ENCODE results near the gene PLCH1. TPM values are rescaled to one million over a fixed set of nuclear protein-coding genes. Genes with fewer than 3 reads are reported as not detected.
"Not testable (repeated sequence)": the region's sequence is repeated elsewhere in the genome, so short reads cannot be mapped to it uniquely, and the experiment has no call there.

PLCH1 gene
- total and polyA plus RNA-seq, 3 donors from 2014 or later, result 23.2 to 32.1 (median 29.3) TPM

GRCh38 chr3:155407971-155408370 lies 336.9 kb downstream of the PLCH1 start:
- H3K27me3 ChIP-seq, result no peaks in the 10 kb centered on the region
- no peaks in the 10 kb centered on the region for H3K4me1 ChIP-seq
- WGBS, 2 donors, result 98 to 99% methylated on average over 3 of the region's 3 CpGs
- DNase-seq, result no peak
- no peak overlapping the region for H3K4me3 ChIP-seq
- TF ChIP-seq CTCF (IDR thresholded peaks at IDR 0.05) (no peak), POLR2A (IDR thresholded peaks at IDR 0.05) (no peak)
- intact Hi-C loops (cut with DNase I; ENCODE audit: low total_unique reads), result no loop called here
- H3K27ac ChIP-seq, result no peak overlapping the region
- no peaks in the 10 kb centered on the region for H3K36me3 ChIP-seq (ENCODE audit: low read depth, missing control alignments)
- H3K9me3 ChIP-seq, result no peaks in the 10 kb centered on the region

- no peaks in the 10 kb centered on the region for H3K36me3 ChIP-seq (ENCODE audit: low read depth, missing control alignments)
- WGBS, 2 donors, result 88 to 94% methylated on average over 1 of the region's 1 CpG
- DNase-seq, result no peak
- no peaks in the 10 kb centered on the region for H3K27me3 ChIP-seq
- intact Hi-C loops (cut with DNase I; ENCODE audit: low total_unique reads), result no loop called here
- H3K27ac ChIP-seq, result no peak overlapping the region
- H3K9me3 ChIP-seq, result no peaks in the 10 kb centered on the region
- no peaks in the 10 kb centered on the region for H3K4me1 ChIP-seq
- TF ChIP-seq POLR2A (IDR thresholded peaks at IDR 0.05) (no peak), CTCF (IDR thresholded peaks at IDR 0.05) (no peak)
- H3K4me3 ChIP-seq, result no peak overlapping the region
Measured at GRCh38 chr3:155407331-155407730, 337.5 kb downstream of the PLCH1 start.

- 44 to 58% methylated on average over 1 of the region's 1 CpG for WGBS, 2 donors
- Histone ChIP-seq H3K4me1 (no peaks in the 10 kb centered on the region), H3K27me3 (no peaks in the 10 kb centered on the region), H3K9me3 (no peaks in the 10 kb centered on the region), H3K4me3 (no peak overlapping the region), H3K36me3 (ENCODE audit: low read depth, missing control alignments) (no peaks in the 10 kb centered on the region), H3K27ac (no peak overlapping the region)
- intact Hi-C loops (cut with DNase I; ENCODE audit: low total_unique reads), result no loop called here
- DNase-seq, result no peak
- TF ChIP-seq POLR2A (IDR thresholded peaks at IDR 0.05) (no peak), CTCF (IDR thresholded peaks at IDR 0.05) (no peak)
Measured at GRCh38 chr3:155404486-155404885, 340.4 kb downstream of the PLCH1 start.

- TF ChIP-seq POLR2A (IDR thresholded peaks at IDR 0.05) (no peak), CTCF (IDR thresholded peaks at IDR 0.05) (no peak)
- Histone ChIP-seq H3K27me3 (no peaks in the 10 kb centered on the region), H3K36me3 (ENCODE audit: low read depth, missing control alignments) (no peaks in the 10 kb centered on the region), H3K4me1 (no peaks in the 10 kb centered on the region), H3K9me3 (no peaks in the 10 kb centered on the region), H3K27ac (no peak overlapping the region), H3K4me3 (no peak overlapping the region)
- DNase-seq, result no peak
- intact Hi-C loops (cut with DNase I; ENCODE audit: low total_unique reads), result no loop called here
Measured at GRCh38 chr3:155402656-155403055, 342.2 kb downstream of the PLCH1 start.

GRCh38 chr3:155398046-155398445 lies 346.8 kb downstream of the PLCH1 start:
- H3K27me3 ChIP-seq, result no peaks in the 10 kb centered on the region
- intact Hi-C loops (cut with DNase I; ENCODE audit: low total_unique reads), result no loop called here
- TF ChIP-seq POLR2A (IDR thresholded peaks at IDR 0.05) (no peak), CTCF (IDR thresholded peaks at IDR 0.05) (no peak)
- DNase-seq, result no peak
- no peaks in the 10 kb centered on the region for H3K9me3 ChIP-seq
- no peak overlapping the region for H3K4me3 ChIP-seq
- no peaks in the 10 kb centered on the region for H3K4me1 ChIP-seq
- no peaks in the 10 kb centered on the region for H3K36me3 ChIP-seq (ENCODE audit: low read depth, missing control alignments)
- H3K27ac ChIP-seq, result no peak overlapping the region

- H3K9me3 ChIP-seq; DNase-seq; H3K4me3 ChIP-seq; H3K27me3 ChIP-seq; H3K4me1 ChIP-seq; intact Hi-C loops (cut with DNase I; ENCODE audit: low total_unique reads); H3K27ac ChIP-seq; H3K36me3 ChIP-seq (ENCODE audit: low read depth, missing control alignments): not testable (repeated sequence)
- 70 to 88% methylated on average over 2 of the region's 2 CpGs for WGBS, 2 donors
Measured at GRCh38 chr3:155394896-155395295, 350.0 kb downstream of the PLCH1 start.
